PFSK-1 (cell line): ENCODE measurements around the gene TMPRSS11F.

Experiments used
- FOXP2 ChIP-seq: optimal IDR thresholded peaks from 2 replicates; pipeline ENCODE3; 2011; ENCODE audit warnings: borderline replicate concordance, control low read depth, inconsistent platforms; ENCODE audit not compliant: insufficient read depth; ENCODE audit errors: extremely low read length, extremely low read depth
- POLR2AphosphoS5 ChIP-seq: IDR thresholded peaks from 2 replicates; pipeline ENCODE4 v1.6.1; 2012; ENCODE audit warnings: low read depth, mild to moderate bottlenecking, control low read depth, low read length, moderate library complexity
- SIN3A ChIP-seq: IDR thresholded peaks from 2 replicates; pipeline ENCODE4 v1.6.1; 2012; ENCODE audit warnings: mild to moderate bottlenecking, low read length, moderate library complexity, borderline replicate concordance; ENCODE audit not compliant: insufficient read depth
- TAF1 ChIP-seq: IDR thresholded peaks from 2 replicates; pipeline ENCODE4 v1.6.1; 2012; ENCODE audit warnings: low read length, control low read depth, borderline replicate concordance; ENCODE audit not compliant: insufficient read depth
- TF ChIP-seq, protein P1 (sequence below), 2 experiments: IDR thresholded peaks; 2 replicates each; pipeline versions ENCODE4 v1.6.1 to v1.8.0; 2011 to 2012; ENCODE audit warnings: low read depth in 2 of 2, low read length in 2 of 2, control low read depth in 1 of 2, inconsistent platforms in 1 of 2, mild to moderate bottlenecking in 1 of 2, moderate library complexity in 1 of 2; ENCODE audit not compliant: insufficient read depth in 1 of 2

The TMPRSS11F gene

GRCh38 chr4:68109868-68110267 is 19.8 kb downstream of the TMPRSS11F start:
- TF ChIP-seq POLR2AphosphoS5 = no peak
- TF ChIP-seq FOXP2 = no peak
- TF ChIP-seq, protein P1, sequence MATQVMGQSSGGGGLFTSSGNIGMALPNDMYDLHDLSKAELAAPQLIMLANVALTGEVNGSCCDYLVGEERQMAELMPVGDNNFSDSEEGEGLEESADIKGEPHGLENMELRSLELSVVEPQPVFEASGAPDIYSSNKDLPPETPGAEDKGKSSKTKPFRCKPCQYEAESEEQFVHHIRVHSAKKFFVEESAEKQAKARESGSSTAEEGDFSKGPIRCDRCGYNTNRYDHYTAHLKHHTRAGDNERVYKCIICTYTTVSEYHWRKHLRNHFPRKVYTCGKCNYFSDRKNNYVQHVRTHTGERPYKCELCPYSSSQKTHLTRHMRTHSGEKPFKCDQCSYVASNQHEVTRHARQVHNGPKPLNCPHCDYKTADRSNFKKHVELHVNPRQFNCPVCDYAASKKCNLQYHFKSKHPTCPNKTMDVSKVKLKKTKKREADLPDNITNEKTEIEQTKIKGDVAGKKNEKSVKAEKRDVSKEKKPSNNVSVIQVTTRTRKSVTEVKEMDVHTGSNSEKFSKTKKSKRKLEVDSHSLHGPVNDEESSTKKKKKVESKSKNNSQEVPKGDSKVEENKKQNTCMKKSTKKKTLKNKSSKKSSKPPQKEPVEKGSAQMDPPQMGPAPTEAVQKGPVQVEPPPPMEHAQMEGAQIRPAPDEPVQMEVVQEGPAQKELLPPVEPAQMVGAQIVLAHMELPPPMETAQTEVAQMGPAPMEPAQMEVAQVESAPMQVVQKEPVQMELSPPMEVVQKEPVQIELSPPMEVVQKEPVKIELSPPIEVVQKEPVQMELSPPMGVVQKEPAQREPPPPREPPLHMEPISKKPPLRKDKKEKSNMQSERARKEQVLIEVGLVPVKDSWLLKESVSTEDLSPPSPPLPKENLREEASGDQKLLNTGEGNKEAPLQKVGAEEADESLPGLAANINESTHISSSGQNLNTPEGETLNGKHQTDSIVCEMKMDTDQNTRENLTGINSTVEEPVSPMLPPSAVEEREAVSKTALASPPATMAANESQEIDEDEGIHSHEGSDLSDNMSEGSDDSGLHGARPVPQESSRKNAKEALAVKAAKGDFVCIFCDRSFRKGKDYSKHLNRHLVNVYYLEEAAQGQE (IDR thresholded peaks at IDR 0.05; ENCODE audit: insufficient read depth in 1 of 2, low read depth in 2 of 2, low read length in 2 of 2) = no peak
- no peak for TF ChIP-seq TAF1
- no peak for TF ChIP-seq SIN3A

DNA sequence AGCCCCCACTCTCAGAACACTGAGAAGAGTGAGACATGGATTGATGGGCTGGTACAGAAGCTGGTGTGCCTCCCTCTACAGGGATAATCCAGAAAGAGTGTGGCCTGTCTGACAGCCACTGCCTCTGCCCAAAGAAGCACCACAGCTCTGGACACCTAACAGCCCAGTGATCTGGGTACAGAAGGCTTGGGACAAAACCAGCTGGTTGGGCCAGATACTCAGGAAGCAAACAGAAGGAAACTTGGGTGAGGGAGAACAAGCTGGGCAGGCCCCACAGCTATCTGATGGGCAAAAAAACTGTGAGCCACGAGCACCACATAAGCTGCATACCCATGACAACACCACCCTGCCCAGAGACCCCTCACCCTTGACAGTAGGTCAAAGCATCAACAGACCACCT is 46.9 kb downstream of the TMPRSS11F start:
- TF ChIP-seq POLR2AphosphoS5 (no peak), TAF1 (no peak), SIN3A (no peak), FOXP2 (no peak)
- TF ChIP-seq, protein P1 (IDR thresholded peaks at IDR 0.05; ENCODE audit: insufficient read depth in 1 of 2, low read depth in 2 of 2, low read length in 2 of 2) = no peak

DNA sequence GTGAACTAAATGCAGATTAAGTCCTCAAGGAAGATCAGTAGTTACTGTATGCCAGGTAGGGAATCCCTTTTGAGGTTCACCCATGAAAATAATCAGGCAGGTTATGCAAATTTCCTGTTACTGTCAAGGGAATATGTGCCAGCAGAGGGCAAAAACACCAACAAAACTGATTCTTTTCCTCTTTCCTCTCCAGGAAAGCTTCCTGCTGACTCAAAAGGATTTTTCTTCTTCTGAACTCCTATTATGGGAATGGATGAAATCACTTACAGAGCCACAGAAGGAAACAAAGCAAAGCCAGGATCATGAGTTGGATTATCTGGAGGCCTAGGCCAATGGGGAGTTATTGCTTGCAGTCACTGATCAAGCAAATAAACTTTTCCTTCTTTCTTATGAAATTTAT is 49.7 kb downstream of the TMPRSS11F start:
- TF ChIP-seq, protein P1 (IDR thresholded peaks at IDR 0.05; ENCODE audit: insufficient read depth in 1 of 2, low read depth in 2 of 2, low read length in 2 of 2) = no peak
- no peak for TF ChIP-seq FOXP2

DNA sequence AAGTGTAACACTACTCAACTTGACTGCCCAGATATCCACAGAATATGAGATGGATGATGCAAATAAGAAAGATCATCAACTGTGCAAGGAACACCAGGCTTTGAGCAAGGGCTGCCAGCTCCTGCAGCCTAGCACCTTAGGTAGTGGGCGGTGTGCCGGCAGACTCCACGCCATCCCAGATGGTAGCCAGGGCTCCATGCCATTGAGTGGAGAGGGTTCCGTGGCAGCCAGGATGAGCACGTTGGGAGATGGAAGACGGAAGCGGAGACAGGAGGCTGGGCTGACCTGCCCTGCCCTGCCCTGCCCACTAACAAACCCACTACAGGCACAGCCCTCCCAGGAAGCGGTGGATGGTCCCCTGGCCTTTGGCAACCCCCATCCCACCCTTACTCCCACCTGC is 51.9 kb downstream of the TMPRSS11F start:
- TF ChIP-seq POLR2AphosphoS5 = no peak
- no peak for TF ChIP-seq SIN3A
- TF ChIP-seq TAF1 = no peak
- TF ChIP-seq, protein P1 (IDR thresholded peaks at IDR 0.05; ENCODE audit: insufficient read depth in 1 of 2, low read depth in 2 of 2, low read length in 2 of 2) = no peak
- no peak for TF ChIP-seq FOXP2

DNA sequence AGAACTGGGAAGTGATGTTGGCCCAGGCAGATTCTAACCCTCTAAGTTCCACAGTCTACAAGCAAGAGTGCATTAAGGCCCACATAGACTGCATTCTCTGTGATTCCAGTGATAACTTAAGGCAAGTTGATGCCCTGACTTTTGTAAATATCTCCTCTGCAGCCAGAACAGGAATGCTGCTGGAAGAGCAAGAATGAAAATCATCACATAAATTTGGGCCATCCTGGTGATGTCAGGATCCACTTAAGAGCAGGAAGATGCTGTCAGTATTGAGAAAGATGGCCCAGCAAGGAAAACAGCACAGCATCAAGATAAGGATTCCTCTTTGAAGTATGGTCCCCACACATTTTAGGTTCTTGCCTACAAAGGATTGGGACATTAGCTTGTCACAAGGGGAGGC is 52.4 kb downstream of the TMPRSS11F start:
- no peak for TF ChIP-seq TAF1
- TF ChIP-seq POLR2AphosphoS5 = no peak
- TF ChIP-seq SIN3A = no peak
- TF ChIP-seq FOXP2 = no peak
- TF ChIP-seq, protein P1 (IDR thresholded peaks at IDR 0.05; ENCODE audit: insufficient read depth in 1 of 2, low read depth in 2 of 2, low read length in 2 of 2) = no peak
